GM12872 (cell line): ENCODE data around the gene DLG2.
A peak's percentile ranks its signal among the peaks of the same experiment; 100 is the strongest.

ENCODE experiments used
- CTCF ChIP-seq: IDR thresholded peaks from 3 replicates; pipeline ENCODE4 v1.5.1; 2011; ENCODE audit warnings: low read depth, mild to moderate bottlenecking, low read length, moderate library complexity; ENCODE audit not compliant: insufficient read depth

Gene DLG2

GRCh38 chr11:85182441-85183387 is 444.4 kb downstream of the DLG2 start:
- TF ChIP-seq CTCF, result peak; percentile 56; the same call in 2 of the 3 replicates

GRCh38 chr11:85180528-85180927 is 446.6 kb downstream of the DLG2 start:
- no peak for TF ChIP-seq CTCF

DNA sequence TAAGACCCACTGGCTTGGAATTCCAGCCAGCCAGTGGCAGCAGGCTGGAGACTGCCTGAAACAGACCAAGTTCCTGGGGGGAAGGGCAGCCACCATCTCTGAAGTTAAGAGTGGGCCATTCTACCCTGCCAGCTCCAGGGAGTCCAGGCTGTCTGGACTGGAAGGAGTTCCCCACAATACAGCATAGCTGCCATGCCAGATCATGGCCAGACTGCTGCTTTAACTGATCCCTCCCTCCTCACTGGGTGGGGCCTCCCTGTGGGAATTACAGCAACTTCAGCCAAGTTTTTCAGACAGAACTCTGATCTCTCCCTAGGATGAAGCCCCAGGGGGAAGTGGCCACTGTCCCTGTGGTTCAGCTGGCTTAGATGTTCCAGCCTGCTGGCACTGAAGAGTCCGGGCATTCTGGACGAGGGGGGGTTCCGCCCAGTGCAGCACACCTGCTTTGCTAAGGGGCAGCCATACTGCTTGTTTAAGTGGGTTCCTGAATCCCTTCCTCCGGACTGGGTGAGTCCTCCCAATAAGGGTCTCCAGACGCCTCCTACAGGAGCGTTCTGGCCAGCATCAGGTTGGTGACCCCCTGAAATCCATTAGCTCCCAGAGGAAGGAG is 455.4 kb downstream of the DLG2 start:
- TF ChIP-seq CTCF, result 0 out of 3 replicates have a peak, but pooled peaks have one; percentile 10

DNA sequence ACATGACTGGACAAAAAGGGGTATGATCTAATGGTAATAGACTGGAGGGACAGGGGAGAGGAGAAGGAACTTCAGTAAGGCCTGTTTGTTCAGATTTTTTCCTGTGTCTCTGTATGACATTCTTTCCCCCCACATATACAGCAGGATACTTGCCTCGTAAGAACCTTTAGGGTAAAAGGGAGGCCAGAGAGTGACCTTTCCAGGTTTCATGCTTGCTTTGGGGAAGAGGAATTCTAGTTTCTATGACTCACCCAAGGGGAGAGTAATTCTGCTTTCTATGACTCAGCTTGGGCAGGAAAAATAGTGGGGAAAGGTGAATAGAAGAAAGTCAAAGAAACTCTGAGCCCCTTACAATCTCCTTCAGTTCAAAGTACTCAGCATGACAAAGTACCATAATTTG is 457.0 kb downstream of the DLG2 start:
- TF ChIP-seq CTCF, result no peak

GRCh38 chr11:85167471-85167870 is 459.7 kb downstream of the DLG2 start:
- no peak for TF ChIP-seq CTCF

- no peak for TF ChIP-seq CTCF
Measured at GRCh38 chr11:85167038-85167437, 460.1 kb downstream of the DLG2 start.

DNA sequence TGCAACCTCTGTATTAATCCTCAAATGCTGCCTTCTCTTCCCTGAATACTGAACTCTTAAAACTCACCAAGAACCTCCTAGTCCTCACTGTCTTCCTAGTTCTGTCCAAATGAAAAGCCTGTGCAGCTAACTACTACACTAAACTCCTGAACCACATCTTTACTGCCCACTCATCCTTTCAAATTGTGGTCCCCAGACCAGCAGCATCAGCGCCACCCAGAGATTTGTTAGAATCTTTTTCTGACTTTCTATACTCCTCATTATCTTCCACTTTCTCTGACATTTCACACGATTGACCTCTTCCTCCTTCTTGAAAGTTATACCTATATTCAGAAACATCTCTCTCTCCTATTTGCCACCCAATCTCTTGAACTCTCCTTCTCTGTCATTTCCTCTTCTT is 461.3 kb downstream of the DLG2 start:
- 0 out of 3 replicates have a peak, but pooled peaks have one; percentile 7 for TF ChIP-seq CTCF
